DND-41 (cell line): ENCODE results near the gene OBI1.

Experiments
- CTCF ChIP-seq: IDR thresholded peaks from 2 replicates; pipeline ENCODE4 v1.5.1; 2012; ENCODE audit warnings: borderline replicate concordance, low read length, moderate library complexity, mild to moderate bottlenecking; ENCODE audit not compliant: poor library complexity, severe bottlenecking; ENCODE audit errors: extremely low read depth
- EZH2 ChIP-seq: IDR thresholded peaks from 3 replicates; pipeline ENCODE4 v1.6.1; 2012; ENCODE audit warnings: borderline replicate concordance, low read depth, mild to moderate bottlenecking, moderate library complexity, low read length, inconsistent platforms; ENCODE audit not compliant: severe bottlenecking

- no peak for TF ChIP-seq CTCF
- no peak for TF ChIP-seq EZH2
Measured at GRCh38 chr13:78600280-78600883, 58.6 kb downstream of the OBI1 start.
